HepG2 (cell line): ENCODE measurements around the gene VEZT.

Experiments used
- ATF1 ChIP-seq: IDR thresholded peaks from 2 replicates; pipeline ENCODE4 v1.6.1; 2016; ENCODE audit warnings: mild to moderate bottlenecking, control low read depth
- CTCF ChIP-seq: sonication (generic); formaldehyde crosslinking; IDR thresholded peaks from 2 replicates; pipeline ENCODE4 v1.5.0; 2020; ENCODE audit warnings: mild to moderate bottlenecking, missing genetic modification reagents, moderate library complexity
- TCF7 ChIP-seq: sonication (generic); IDR thresholded peaks from 2 replicates; pipeline ENCODE4 v1.6.1; 2016; ENCODE audit warnings: antibody characterized with exemption, low read depth
- TRIM24 ChIP-seq: sonication (generic); formaldehyde crosslinking; IDR thresholded peaks from 2 replicates; pipeline ENCODE4 v1.8.0; 2022; ENCODE audit warnings: mild to moderate bottlenecking, missing genetic modification reagents
- ZNF572 ChIP-seq: sonication (generic); formaldehyde crosslinking; IDR thresholded peaks from 2 replicates; pipeline ENCODE4 v1.5.1; 2020; ENCODE audit warnings: mild to moderate bottlenecking, missing genetic modification reagents

GRCh38 chr12:95231190-95231589, 13.6 kb downstream of the VEZT start:
- TF ChIP-seq TCF7: no peak
- no peak for TF ChIP-seq ZNF572 (CRISPR knock-in tag)
- TF ChIP-seq TRIM24 (CRISPR knock-in tag): no peak
- TF ChIP-seq CTCF: no peak
- TF ChIP-seq ATF1 (CRISPR knock-in tag): no peak
